SW 1271 (cell line): ENCODE results near the gene TMEM245.
A peak's percentile ranks its signal among the peaks of the same experiment; 100 is the strongest.
"Not testable (repeated sequence)": the region's sequence is repeated elsewhere in the genome, so short reads cannot be mapped to it uniquely, and the experiment has no call there.

ENCODE experiments used
- DNase-seq, 2 experiments: peaks; one replicate each; lab custom pipeline; 2025; lab: John Stamatoyannopoulos, UW

Gene TMEM245

GRCh38 chr9:109132567-109133021 lies 12.8 kb upstream of the TMEM245 start:
- no peak for DNase-seq

- no peak for DNase-seq
Measured at GRCh38 chr9:109129470-109130197, 9.9 kb upstream of the TMEM245 start.

GRCh38 chr9:109126671-109127070 lies 6.9 kb upstream of the TMEM245 start:
- DNase-seq: not testable (repeated sequence)

GRCh38 chr9:109124121-109124520 lies 4.4 kb upstream of the TMEM245 start:
- DNase-seq: no peak

- no peak for DNase-seq
Measured at GRCh38 chr9:109122726-109123621, 3.2 kb upstream of the TMEM245 start.

- DNase-seq: no peak
Measured at GRCh38 chr9:109121232-109121796, 1.6 kb upstream of the TMEM245 start.

GRCh38 chr9:109120204-109120789 lies 550 bp upstream of the TMEM245 start:
- no peak for DNase-seq

GRCh38 chr9:109118808-109119438 lies 824 bp downstream of the TMEM245 start:
- DNase-seq: no peak

- DNase-seq: peak; percentile 48 to 73
Measured at GRCh38 chr9:109117856-109118807, 1.6 kb downstream of the TMEM245 start.

- no peak for DNase-seq
Measured at GRCh38 chr9:109115931-109116526, 3.7 kb downstream of the TMEM245 start.

- no peak for DNase-seq
Measured at GRCh38 chr9:109114670-109115069, 5.1 kb downstream of the TMEM245 start.

GRCh38 chr9:109113892-109114609 lies 5.7 kb downstream of the TMEM245 start:
- DNase-seq: no peak

- DNase-seq: no peak
Measured at GRCh38 chr9:109113254-109113653, 6.5 kb downstream of the TMEM245 start.

GRCh38 chr9:109110329-109111021 lies 9.3 kb downstream of the TMEM245 start:
- DNase-seq: peak; percentile 77 to 97

GRCh38 chr9:109109967-109110328 lies 9.8 kb downstream of the TMEM245 start:
- DNase-seq: peak in 1 of 2 experiments; percentile 83

GRCh38 chr9:109108318-109108717 lies 11.4 kb downstream of the TMEM245 start:
- peak; percentile 47 to 73 for DNase-seq

- DNase-seq: peak; percentile 53 to 86
Measured at GRCh38 chr9:109107402-109108240, 12.1 kb downstream of the TMEM245 start.

GRCh38 chr9:109101810-109102209 lies 17.9 kb downstream of the TMEM245 start:
- no peak for DNase-seq
